H9 (cell line): Measurements from ENCODE around the gene MPST. TPM values are rescaled to one million over a fixed set of nuclear protein-coding genes. Genes with fewer than 3 reads are reported as not detected.

Experiments used
- DNase-seq: peaks from one replicate; pipeline ENCODE4 v3.0.0-alpha.2; 2017
- H2AFZ ChIP-seq: one replicate; pipeline ENCODE4 v1.6.1; 2013; ENCODE audit warnings: mild to moderate bottlenecking, low read length, control low read depth, moderate library complexity
- H2AK5ac ChIP-seq: 2 replicates; pipeline ENCODE4 v1.6.1; 2013; ENCODE audit warnings: low read length, control low read depth, mixed read lengths; ENCODE audit not compliant: insufficient read length
- H2BK120ac ChIP-seq: one replicate; pipeline ENCODE4 v1.6.1; 2013; ENCODE audit warnings: low read depth, mild to moderate bottlenecking, low read length, control low read depth, inconsistent platforms; ENCODE audit not compliant: poor library complexity, severe bottlenecking
- H2BK12ac ChIP-seq: 2 replicates; pipeline ENCODE4 v1.6.1; 2013; ENCODE audit warnings: low read length, control low read depth, mixed read lengths, low read depth; ENCODE audit not compliant: insufficient read length
- H2BK15ac ChIP-seq: 2 replicates; pipeline ENCODE4 v1.6.1; 2013; ENCODE audit warnings: low read depth, low read length, control low read depth
- H2BK20ac ChIP-seq: one replicate; pipeline ENCODE4 v1.6.1; 2013; ENCODE audit warnings: low read depth, mild to moderate bottlenecking, low read length, control low read depth, inconsistent platforms; ENCODE audit not compliant: poor library complexity, severe bottlenecking
- H2BK5ac ChIP-seq: 2 replicates; pipeline ENCODE4 v1.6.1; 2013; ENCODE audit warnings: low read length, control low read depth, mixed read lengths; ENCODE audit not compliant: insufficient read length
- H3K14ac ChIP-seq: 2 replicates; pipeline ENCODE4 v1.6.1; 2013; ENCODE audit warnings: low read length, control low read depth; ENCODE audit not compliant: insufficient read depth
- H3K18ac ChIP-seq: 2 replicates; pipeline ENCODE4 v1.6.1; 2013; ENCODE audit warnings: low read depth, mild to moderate bottlenecking, mixed read lengths, low read length, control low read depth; ENCODE audit not compliant: insufficient read length
- H3K23ac ChIP-seq: 2 replicates; pipeline ENCODE4 v1.6.1; 2013; ENCODE audit warnings: low read length, control low read depth, mixed read lengths, low read depth; ENCODE audit not compliant: insufficient read length
- H3K23me2 ChIP-seq: 2 replicates; pipeline ENCODE4 v1.6.1; 2013; ENCODE audit warnings: low read depth, mild to moderate bottlenecking, mixed read lengths, low read length, control low read depth; ENCODE audit not compliant: insufficient read length, poor library complexity, severe bottlenecking
- H3K27ac ChIP-seq: 2 replicates; pipeline ENCODE4 v1.5.1; 2013; ENCODE audit warnings: low read length, control low read depth, mixed read lengths, low read depth; ENCODE audit not compliant: insufficient read length
- H3K27me3 ChIP-seq: 2 replicates; pipeline ENCODE4 v1.6.1; 2013; ENCODE audit warnings: low read length, control low read depth, inconsistent platforms; ENCODE audit not compliant: insufficient read depth
- H3K4ac ChIP-seq: 2 replicates; pipeline ENCODE4 v1.6.1; 2013; ENCODE audit warnings: low read depth, mild to moderate bottlenecking, control low read depth, inconsistent platforms, low read length, moderate library complexity
- H3K4me1 ChIP-seq: 2 replicates; pipeline ENCODE4 v1.6.1; 2013; ENCODE audit warnings: low read length, control low read depth, inconsistent platforms; ENCODE audit not compliant: insufficient read depth
- H3K4me2 ChIP-seq: 2 replicates; pipeline ENCODE4 v1.6.1; 2013; ENCODE audit warnings: low read length, control low read depth, mixed read lengths; ENCODE audit not compliant: insufficient read length, insufficient read depth
- H3K56ac ChIP-seq: 2 replicates; pipeline ENCODE4 v1.6.1; 2013; ENCODE audit warnings: low read depth, mild to moderate bottlenecking, mixed read lengths, low read length, control low read depth; ENCODE audit not compliant: insufficient read length
- H3K79me1 ChIP-seq: 2 replicates; pipeline ENCODE4 v1.6.1; 2013; ENCODE audit warnings: low read depth, mild to moderate bottlenecking, moderate library complexity, low read length, control low read depth, inconsistent platforms; ENCODE audit not compliant: insufficient read depth, poor library complexity, severe bottlenecking
- H3K79me2 ChIP-seq: 2 replicates; pipeline ENCODE4 v1.6.1; 2013; ENCODE audit warnings: low read length, control low read depth, inconsistent platforms; ENCODE audit not compliant: insufficient read depth
- H3K9ac ChIP-seq: 2 replicates; pipeline ENCODE4 v1.6.1; 2013; ENCODE audit warnings: low read length, control low read depth, mixed read lengths; ENCODE audit not compliant: insufficient read length; ENCODE audit errors: extremely low read depth
- H3K9me3 ChIP-seq: one replicate; pipeline ENCODE4 v1.6.1; 2013; ENCODE audit warnings: low read depth, low read length, inconsistent platforms; ENCODE audit not compliant: control insufficient read depth
- H3T11ph ChIP-seq: one replicate; pipeline ENCODE4 v1.6.1; 2013; ENCODE audit warnings: mild to moderate bottlenecking, low read length, control low read depth, inconsistent platforms
- H4K20me1 ChIP-seq: one replicate; pipeline ENCODE4 v1.6.1; 2013; ENCODE audit not compliant: control insufficient read depth, insufficient read length, insufficient read depth
- H4K5ac ChIP-seq: 2 replicates; pipeline ENCODE4 v1.6.1; 2013; ENCODE audit warnings: low read depth, mild to moderate bottlenecking, mixed read lengths, low read length, control low read depth; ENCODE audit not compliant: insufficient read length
- H4K8ac ChIP-seq: replicated peaks from 2 replicates; pipeline ENCODE4 v1.6.1; 2013; ENCODE audit warnings: low read length, control low read depth, mixed read lengths, low read depth; ENCODE audit not compliant: insufficient read length
- H4K91ac ChIP-seq: 2 replicates; pipeline ENCODE4 v1.6.1; 2013; ENCODE audit warnings: low read depth, mild to moderate bottlenecking, moderate library complexity, mixed read lengths, low read length, control low read depth; ENCODE audit not compliant: insufficient read length
- H3K27ac Mint-ChIP-seq, 3 experiments: 2 replicates in 2 of 3; 3 replicates in 1 of 3; pipeline ENCODE4 v1.8.0; 2020 to 2021; ENCODE audit warnings: mixed read lengths in 3 of 3, mild to moderate bottlenecking in 1 of 3, moderate library complexity in 1 of 3
- H3K27me3 Mint-ChIP-seq: 2 replicates; pipeline ENCODE4 v1.8.0; 2021; ENCODE audit warnings: low read depth, mild to moderate bottlenecking, moderate library complexity, mixed read lengths
- H3K36me3 Mint-ChIP-seq, 3 experiments: 2 replicates in 2 of 3; 3 replicates in 1 of 3; pipeline ENCODE4 v1.8.0; 2020 to 2021; ENCODE audit warnings: low read depth in 3 of 3, mixed read lengths in 3 of 3; ENCODE audit not compliant: insufficient read depth in 1 of 3
- H3K4me1 Mint-ChIP-seq, 2 experiments: 2 replicates each; pipeline ENCODE4 v1.8.0; 2020; ENCODE audit warnings: mixed read lengths in 2 of 2
- H3K4me3 Mint-ChIP-seq, 2 experiments: 2 replicates in 1 of 2; 3 replicates in 1 of 2; pipeline ENCODE4 v1.8.0; 2020 to 2021; ENCODE audit warnings: mild to moderate bottlenecking in 2 of 2, mixed read lengths in 2 of 2, moderate library complexity in 1 of 2
- H3K9me3 Mint-ChIP-seq, 2 experiments: 2 replicates in 1 of 2; 3 replicates in 1 of 2; pipeline ENCODE4 v1.8.0; 2020; ENCODE audit warnings: mild to moderate bottlenecking in 2 of 2, mixed read lengths in 2 of 2, moderate library complexity in 1 of 2
- WGBS: extraction: QIAGEN DNeasy Blood & Tissue Kit; methylation state at CpG from one replicate; pipeline ENCODE4 v1.1.7; 2013; ENCODE audit warnings: missing lambda C conversion rate, low lambda C conversion rate, mixed read lengths; ENCODE audit not compliant: insufficient read length; ENCODE audit errors: extremely low coverage; 5-methylcytosine and 5-hydroxymethylcytosine counted together
- total RNA-seq: library from RNA; stranded (reverse); gene quantifications from 2 replicates; pipeline ENCODE4 v1.2.1, GENCODE V29; 2021
- TF ChIP-seq, protein P1 (sequence below): fragments of 200-600 bp; sonication (generic); conservative IDR thresholded peaks from 3 replicates; pipeline ENCODE4 v1.8.0; 2021; ENCODE audit warnings: antibody characterized with exemption, mild to moderate bottlenecking

Gene MPST
- total RNA-seq, 1 experiment from 2014 or later = 70.5 TPM

DNA sequence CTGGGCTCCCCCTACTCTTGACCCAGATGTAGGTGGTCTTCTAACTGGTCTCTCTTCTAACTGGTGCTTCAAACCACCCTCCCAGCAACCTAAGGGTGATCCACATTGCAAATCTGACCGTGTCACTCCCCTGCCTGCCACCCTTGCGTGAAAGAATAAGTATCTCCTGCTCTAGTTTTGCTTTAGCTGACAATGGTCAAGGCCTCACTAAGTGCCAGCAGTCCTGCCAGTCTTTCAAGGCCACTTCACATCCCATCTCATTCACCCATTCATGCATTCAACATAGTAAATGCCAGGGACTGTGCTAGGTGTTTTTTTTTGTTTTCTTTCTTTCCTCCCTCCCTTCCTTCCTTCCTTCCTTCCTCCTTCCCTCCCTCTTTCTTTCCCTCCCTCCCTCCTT lies 29.7 kb downstream of the MPST start:
- H3K56ac ChIP-seq = no peak overlapping the region
- H3K79me2 ChIP-seq = no peaks in the 10 kb centered on the region
- H3K23me2 ChIP-seq = peaks cover 5% of the 10 kb centered on the region
- H3K27ac ChIP-seq = no peak overlapping the region
- H3K4me2 ChIP-seq = no peak overlapping the region
- no peak overlapping the region for H3T11ph ChIP-seq
- WGBS = no CpG with 5 or more reads among the region's 2 CpGs
- Mint-ChIP-seq H3K27ac (no peak overlapping the region), H3K36me3 (peaks cover 0 to 10% (median 0%) of the 10 kb centered on the region in 3 experiments; a peak in 3 of 7 replicates), H3K27me3 (peaks cover 28% of the 10 kb centered on the region), H3K4me1 (peaks cover 4 to 14% of the 10 kb centered on the region in 2 experiments), H3K9me3 (no peaks in the 10 kb centered on the region; a peak in 1 of 5 replicates), H3K4me3 (no peak overlapping the region)
- no peak overlapping the region for H4K91ac ChIP-seq
- H2BK20ac ChIP-seq = no peak overlapping the region
- H2AFZ ChIP-seq = no peak overlapping the region
- H2AK5ac ChIP-seq = no peak overlapping the region
- H2BK120ac ChIP-seq = no peak overlapping the region
- H3K9me3 ChIP-seq = no peaks in the 10 kb centered on the region
- no peak overlapping the region for H2BK15ac ChIP-seq
- H3K27me3 ChIP-seq = no peaks in the 10 kb centered on the region; the same call in 1 of the 2 replicates
- H3K14ac ChIP-seq = no peak overlapping the region
- H3K4ac ChIP-seq = no peak overlapping the region
- no peak overlapping the region for H3K18ac ChIP-seq
- H4K5ac ChIP-seq = no peak overlapping the region
- H3K23ac ChIP-seq = no peak overlapping the region
- H2BK12ac ChIP-seq = no peak overlapping the region
- H3K79me1 ChIP-seq = no peaks in the 10 kb centered on the region
- H2BK5ac ChIP-seq = no peak overlapping the region
- H4K20me1 ChIP-seq = no peaks in the 10 kb centered on the region
- H3K9ac ChIP-seq = no peak overlapping the region
- no peak overlapping the region for H4K8ac ChIP-seq
- TF ChIP-seq, protein P1, sequence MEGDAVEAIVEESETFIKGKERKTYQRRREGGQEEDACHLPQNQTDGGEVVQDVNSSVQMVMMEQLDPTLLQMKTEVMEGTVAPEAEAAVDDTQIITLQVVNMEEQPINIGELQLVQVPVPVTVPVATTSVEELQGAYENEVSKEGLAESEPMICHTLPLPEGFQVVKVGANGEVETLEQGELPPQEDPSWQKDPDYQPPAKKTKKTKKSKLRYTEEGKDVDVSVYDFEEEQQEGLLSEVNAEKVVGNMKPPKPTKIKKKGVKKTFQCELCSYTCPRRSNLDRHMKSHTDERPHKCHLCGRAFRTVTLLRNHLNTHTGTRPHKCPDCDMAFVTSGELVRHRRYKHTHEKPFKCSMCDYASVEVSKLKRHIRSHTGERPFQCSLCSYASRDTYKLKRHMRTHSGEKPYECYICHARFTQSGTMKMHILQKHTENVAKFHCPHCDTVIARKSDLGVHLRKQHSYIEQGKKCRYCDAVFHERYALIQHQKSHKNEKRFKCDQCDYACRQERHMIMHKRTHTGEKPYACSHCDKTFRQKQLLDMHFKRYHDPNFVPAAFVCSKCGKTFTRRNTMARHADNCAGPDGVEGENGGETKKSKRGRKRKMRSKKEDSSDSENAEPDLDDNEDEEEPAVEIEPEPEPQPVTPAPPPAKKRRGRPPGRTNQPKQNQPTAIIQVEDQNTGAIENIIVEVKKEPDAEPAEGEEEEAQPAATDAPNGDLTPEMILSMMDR = no peak
- DNase-seq = no peak
- H3K4me1 ChIP-seq = no peaks in the 10 kb centered on the region
